Measurements from ENCODE around the gene ZBTB20.

Gene ZBTB20

GRCh38 chr3:114615523-114616085 lies 531.5 kb downstream of the ZBTB20 start:
- no peak for DNase-seq (ENCODE audit: low spot score)
- in situ Hi-C loops (cut with MboI; ENCODE audit: low pct_unique_long_range_greater_than_20kb, low sequenced_read_pairs, unreplicated experiment): no loop called here
- TF ChIP-seq, protein P1, sequence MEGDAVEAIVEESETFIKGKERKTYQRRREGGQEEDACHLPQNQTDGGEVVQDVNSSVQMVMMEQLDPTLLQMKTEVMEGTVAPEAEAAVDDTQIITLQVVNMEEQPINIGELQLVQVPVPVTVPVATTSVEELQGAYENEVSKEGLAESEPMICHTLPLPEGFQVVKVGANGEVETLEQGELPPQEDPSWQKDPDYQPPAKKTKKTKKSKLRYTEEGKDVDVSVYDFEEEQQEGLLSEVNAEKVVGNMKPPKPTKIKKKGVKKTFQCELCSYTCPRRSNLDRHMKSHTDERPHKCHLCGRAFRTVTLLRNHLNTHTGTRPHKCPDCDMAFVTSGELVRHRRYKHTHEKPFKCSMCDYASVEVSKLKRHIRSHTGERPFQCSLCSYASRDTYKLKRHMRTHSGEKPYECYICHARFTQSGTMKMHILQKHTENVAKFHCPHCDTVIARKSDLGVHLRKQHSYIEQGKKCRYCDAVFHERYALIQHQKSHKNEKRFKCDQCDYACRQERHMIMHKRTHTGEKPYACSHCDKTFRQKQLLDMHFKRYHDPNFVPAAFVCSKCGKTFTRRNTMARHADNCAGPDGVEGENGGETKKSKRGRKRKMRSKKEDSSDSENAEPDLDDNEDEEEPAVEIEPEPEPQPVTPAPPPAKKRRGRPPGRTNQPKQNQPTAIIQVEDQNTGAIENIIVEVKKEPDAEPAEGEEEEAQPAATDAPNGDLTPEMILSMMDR (IDR thresholded peaks at IDR 0.05; ENCODE audit: extremely low read depth, insufficient read depth, missing control alignments): no peak

DNA sequence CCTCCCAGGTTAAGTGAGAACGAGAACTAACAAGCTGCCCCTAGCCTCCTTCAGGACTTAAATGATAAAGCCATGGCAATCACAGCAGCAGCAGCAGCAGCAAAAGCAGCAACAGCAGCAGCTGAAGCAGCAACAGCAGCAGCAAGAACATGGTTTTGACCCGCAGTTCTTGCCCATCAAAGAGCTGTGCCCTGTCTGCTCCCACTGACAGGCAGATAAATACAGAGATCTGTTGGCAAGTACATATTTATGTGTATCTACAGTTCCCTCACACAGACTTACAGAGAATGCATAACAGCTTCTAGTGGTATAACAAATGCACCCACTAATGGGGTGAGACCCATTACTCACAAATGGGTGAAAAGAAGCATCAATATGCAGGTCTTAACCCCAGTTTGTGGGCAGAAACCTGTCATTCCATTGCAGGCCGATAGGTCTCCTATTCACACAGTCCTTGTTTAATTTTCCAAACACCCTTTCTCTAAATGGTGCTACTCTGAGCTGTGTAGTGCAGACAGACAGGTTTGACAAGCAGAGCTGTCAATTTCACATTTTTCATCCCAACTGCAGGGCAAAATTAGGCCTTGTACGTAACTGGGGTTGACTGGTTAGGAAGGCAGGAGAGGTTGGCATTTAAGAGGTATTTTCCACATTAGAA lies 537.0 kb downstream of the ZBTB20 start:
- in situ Hi-C loops (cut with MboI; ENCODE audit: low pct_unique_long_range_greater_than_20kb, low sequenced_read_pairs, unreplicated experiment): no loop called here
- TF ChIP-seq, protein P1 (IDR thresholded peaks at IDR 0.05; ENCODE audit: extremely low read depth, insufficient read depth, missing control alignments): no peak
- DNase-seq (ENCODE audit: low spot score): no peak

DNA sequence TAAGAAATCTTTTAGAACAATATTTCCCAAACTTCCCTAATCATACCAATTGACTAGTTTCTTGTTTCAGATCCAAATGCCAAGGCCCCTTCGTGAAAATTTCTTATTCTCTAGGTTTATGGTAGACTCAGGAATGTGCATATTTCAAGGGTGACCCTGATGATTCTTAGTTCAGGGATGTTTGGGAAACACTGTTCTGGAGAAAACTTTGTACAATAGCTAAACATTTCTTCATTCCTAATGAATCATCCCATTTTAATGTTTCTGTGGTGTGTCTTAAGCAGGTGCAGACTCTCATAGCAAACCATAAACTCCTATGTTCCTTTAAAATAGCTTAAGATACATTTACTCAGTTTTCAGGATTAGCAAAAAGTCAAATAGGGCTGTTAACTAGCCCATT lies 538.8 kb downstream of the ZBTB20 start:
- in situ Hi-C loops (cut with MboI; ENCODE audit: low pct_unique_long_range_greater_than_20kb, low sequenced_read_pairs, unreplicated experiment): no loop called here
- TF ChIP-seq, protein P1 (IDR thresholded peaks at IDR 0.05; ENCODE audit: extremely low read depth, insufficient read depth, missing control alignments): no peak
- no peak for DNase-seq (ENCODE audit: low spot score)

DNA sequence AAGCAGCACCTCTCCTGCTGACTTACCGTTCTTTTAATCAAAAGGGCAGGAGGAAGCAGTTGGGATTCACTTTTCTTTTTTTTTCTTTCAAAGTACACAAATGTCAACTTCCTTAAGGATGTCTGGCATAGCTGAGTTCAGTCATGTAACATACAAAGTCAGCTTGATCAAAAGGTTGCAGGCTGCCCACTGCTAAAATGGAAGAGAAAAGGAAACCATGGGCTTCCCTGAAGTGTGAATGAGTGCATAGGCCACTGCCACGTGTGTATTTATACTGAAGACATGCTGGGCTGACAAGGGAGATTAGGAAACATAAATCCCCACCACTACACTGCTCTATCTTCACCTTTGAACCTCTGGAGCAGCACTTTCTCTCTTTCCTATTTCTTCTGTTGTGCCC lies 540.8 kb downstream of the ZBTB20 start:
- in situ Hi-C loops (cut with MboI; ENCODE audit: low pct_unique_long_range_greater_than_20kb, low sequenced_read_pairs, unreplicated experiment): no loop called here
- TF ChIP-seq, protein P1 (IDR thresholded peaks at IDR 0.05; ENCODE audit: extremely low read depth, insufficient read depth, missing control alignments): no peak
- no peak for DNase-seq (ENCODE audit: low spot score)

- in situ Hi-C loops (cut with MboI; ENCODE audit: low pct_unique_long_range_greater_than_20kb, low sequenced_read_pairs, unreplicated experiment): no loop called here
- no peak for DNase-seq (ENCODE audit: low spot score)
- TF ChIP-seq, protein P1 (IDR thresholded peaks at IDR 0.05; ENCODE audit: extremely low read depth, insufficient read depth, missing control alignments): no peak
Observed at GRCh38 chr3:114600571-114600970, 546.5 kb downstream of the ZBTB20 start.

GRCh38 chr3:114597871-114598270 lies 549.2 kb downstream of the ZBTB20 start:
- no peak for DNase-seq (ENCODE audit: low spot score)
- in situ Hi-C loops (cut with MboI; ENCODE audit: low pct_unique_long_range_greater_than_20kb, low sequenced_read_pairs, unreplicated experiment): no loop called here
- TF ChIP-seq, protein P1 (IDR thresholded peaks at IDR 0.05; ENCODE audit: extremely low read depth, insufficient read depth, missing control alignments): no peak
